ENCODE results near the gene PRPF4.

DNA sequence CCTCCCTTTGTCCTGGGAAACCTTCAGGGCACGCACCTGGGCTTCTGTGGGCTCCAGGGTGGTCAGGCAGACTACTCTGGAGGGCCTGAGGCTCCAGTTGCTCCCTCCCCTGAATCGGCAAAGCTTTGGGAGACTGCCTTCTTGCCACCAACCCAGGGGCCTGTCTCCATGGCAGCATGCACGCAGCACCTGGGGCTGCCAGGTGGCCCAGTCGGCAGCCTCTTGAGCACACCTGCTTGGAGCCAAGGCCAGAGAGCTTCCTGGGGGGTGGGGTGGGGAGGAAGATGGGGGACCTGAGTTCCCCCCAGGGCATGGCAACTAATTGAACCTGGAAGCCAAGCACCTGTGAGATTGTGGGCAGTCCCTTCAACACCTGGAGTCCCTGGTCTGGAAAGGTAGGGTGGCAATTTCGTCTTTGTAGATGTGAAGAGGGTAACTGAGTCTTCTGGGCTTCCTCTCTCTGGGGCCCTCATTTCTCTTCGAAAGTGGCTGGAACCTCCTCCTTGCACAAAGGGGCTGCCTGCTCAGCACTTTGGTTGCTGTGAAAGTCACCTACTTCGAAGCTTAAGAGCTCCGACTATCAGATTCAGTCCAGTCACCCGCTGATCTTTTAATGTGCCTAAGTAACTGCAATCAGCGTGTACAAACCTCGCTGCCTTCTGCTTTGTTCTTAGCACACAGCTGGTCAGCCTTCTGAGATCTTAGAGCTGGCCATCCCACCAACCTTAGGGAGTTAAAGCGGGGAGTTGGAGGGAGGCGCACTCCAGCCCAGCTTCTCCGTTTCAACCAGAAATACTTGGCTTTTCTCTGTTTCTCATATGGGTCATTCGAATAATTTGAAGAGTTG lies 23.7 kb downstream of the PRPF4 start:
- no peak for TF ChIP-seq POLR2A (IDR thresholded peaks at IDR 0.05)
- no peak for TF ChIP-seq CTCF (IDR thresholded peaks at IDR 0.05)

Measured in gastroesophageal sphincter (tissue), 3 donors.